ENCODE data around the gene SSBP3.

DNA sequence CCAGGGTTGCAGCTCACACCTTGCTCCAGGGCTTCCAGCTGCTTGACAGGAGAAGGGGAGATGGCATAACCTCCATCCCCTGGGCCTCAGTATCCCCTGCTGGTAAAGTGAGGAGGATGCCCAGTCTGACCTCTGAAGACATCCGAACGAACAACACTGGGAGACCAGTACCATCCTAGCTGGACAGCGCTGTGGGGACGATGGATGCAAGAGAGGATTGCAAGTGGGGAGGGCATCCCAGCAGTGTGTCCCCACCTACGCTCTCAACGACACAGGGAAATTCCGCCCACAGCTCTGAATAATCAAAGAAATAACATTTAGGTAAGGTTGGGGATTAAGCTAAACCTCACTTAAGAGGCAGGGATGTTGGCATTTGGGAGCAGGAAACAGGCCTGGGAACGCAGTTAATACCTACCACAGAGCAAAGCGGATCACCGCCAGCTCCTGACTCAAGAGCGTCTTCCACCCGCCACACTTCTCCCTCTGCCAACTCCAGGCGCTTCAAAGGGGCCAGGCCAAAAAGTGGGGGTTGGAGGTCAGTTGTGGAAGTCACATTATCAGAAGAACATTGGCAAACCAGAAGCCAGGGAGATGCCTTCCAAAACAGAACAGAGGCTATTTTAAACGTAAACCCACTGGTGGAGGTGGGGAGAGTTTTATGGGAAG lies 47.6 kb downstream of the SSBP3 start:
- TF ChIP-seq, protein P1, sequence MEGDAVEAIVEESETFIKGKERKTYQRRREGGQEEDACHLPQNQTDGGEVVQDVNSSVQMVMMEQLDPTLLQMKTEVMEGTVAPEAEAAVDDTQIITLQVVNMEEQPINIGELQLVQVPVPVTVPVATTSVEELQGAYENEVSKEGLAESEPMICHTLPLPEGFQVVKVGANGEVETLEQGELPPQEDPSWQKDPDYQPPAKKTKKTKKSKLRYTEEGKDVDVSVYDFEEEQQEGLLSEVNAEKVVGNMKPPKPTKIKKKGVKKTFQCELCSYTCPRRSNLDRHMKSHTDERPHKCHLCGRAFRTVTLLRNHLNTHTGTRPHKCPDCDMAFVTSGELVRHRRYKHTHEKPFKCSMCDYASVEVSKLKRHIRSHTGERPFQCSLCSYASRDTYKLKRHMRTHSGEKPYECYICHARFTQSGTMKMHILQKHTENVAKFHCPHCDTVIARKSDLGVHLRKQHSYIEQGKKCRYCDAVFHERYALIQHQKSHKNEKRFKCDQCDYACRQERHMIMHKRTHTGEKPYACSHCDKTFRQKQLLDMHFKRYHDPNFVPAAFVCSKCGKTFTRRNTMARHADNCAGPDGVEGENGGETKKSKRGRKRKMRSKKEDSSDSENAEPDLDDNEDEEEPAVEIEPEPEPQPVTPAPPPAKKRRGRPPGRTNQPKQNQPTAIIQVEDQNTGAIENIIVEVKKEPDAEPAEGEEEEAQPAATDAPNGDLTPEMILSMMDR (IDR thresholded peaks at IDR 0.05), result no peak
- no peak for TF ChIP-seq POLR2A (IDR thresholded peaks at IDR 0.05)

Data from body of pancreas (tissue), 4 donors.